Endothelial cell of umbilical vein (primary cell): ENCODE measurements around the gene TEX54. TPM values are rescaled to one million over a fixed set of nuclear protein-coding genes. Genes with fewer than 3 reads are reported as not detected.

ENCODE experiments used
- BruUV-seq: library from RNA; stranded (reverse); fragments of 400-500 nt; replicated peaks from 2 replicates; lab custom pipeline; 2021; lab: Mats Ljungman, UMichigan
- CTCF ChIA-PET: fragments of 300-600, 350-600 bp; sonication (Branson Sonifier 250); formaldehyde crosslinking; loops from one replicate; lab custom pipeline; 2021; ENCODE audit warnings: antibody characterized with exemption, inconsistent platforms; lab: Charles Lee
- POLR2A ChIA-PET: fragments of 300-600, 350-600 bp; sonication (Branson Sonifier 250); formaldehyde crosslinking; loops from one replicate; lab custom pipeline; 2021; ENCODE audit warnings: antibody characterized with exemption, inconsistent platforms; lab: Charles Lee
- DNase-seq: peaks from one replicate; pipeline ENCODE4 v3.0.0-alpha.2; 2011; ENCODE audit warnings: low read depth, low spot score
- FAIRE-seq: peaks from 2 replicates; lab custom pipeline; 2011; peaks lifted over from hg19 to GRCh38; lab: Jason Lieb, UNC
- H2AFZ ChIP-seq: 2 replicates; pipeline ENCODE4 v1.6.0; 2012; ENCODE audit warnings: low read depth, low read length, control low read depth, inconsistent platforms
- H3K27ac ChIP-seq: 2 replicates; pipeline ENCODE4 v1.5.1; 2011; ENCODE audit warnings: low read depth, mild to moderate bottlenecking, control low read depth, low read length, moderate library complexity; ENCODE audit not compliant: insufficient read depth
- H3K27me3 ChIP-seq, 2 experiments: 2 replicates each; pipeline versions ENCODE4 v1.6.0 to v1.6.1; 2011; ENCODE audit warnings: low read length in 2 of 2, mixed read lengths in 1 of 2; ENCODE audit not compliant: control insufficient read depth in 2 of 2, insufficient read depth in 2 of 2
- H3K36me3 ChIP-seq, 2 experiments: 2 replicates in 1 of 2; 3 replicates in 1 of 2; pipeline ENCODE4 v1.5.1; 2011; ENCODE audit warnings: low read length in 2 of 2, mild to moderate bottlenecking in 1 of 2, moderate library complexity in 1 of 2; ENCODE audit not compliant: control insufficient read depth in 2 of 2, insufficient read depth in 2 of 2; ENCODE audit errors: extremely low read depth in 1 of 2
- H3K4me1 ChIP-seq: 3 replicates; pipeline ENCODE4 v1.5.1; 2011; ENCODE audit warnings: mild to moderate bottlenecking, low read length; ENCODE audit not compliant: control insufficient read depth, insufficient read depth; ENCODE audit errors: extremely low read depth
- H3K4me2 ChIP-seq: 2 replicates; pipeline ENCODE4 v1.6.1; 2011; ENCODE audit warnings: low read length, control low read depth, mixed read lengths; ENCODE audit not compliant: insufficient read depth
- H3K4me3 ChIP-seq, 3 experiments: fragments of 200-600 bp in 1 of 3; sonication (generic), shearing (Covaris generic) in 1 of 3; replicated peaks in 1 of 3; 2 replicates each; pipeline ENCODE4 v1.5.1; 2011 to 2016; ENCODE audit warnings: control low read depth in 3 of 3, low read length in 3 of 3, mild to moderate bottlenecking in 2 of 3, inconsistent platforms in 1 of 3, low read depth in 1 of 3, moderate library complexity in 1 of 3; ENCODE audit not compliant: insufficient read depth in 1 of 3
- H3K79me2 ChIP-seq: 2 replicates; pipeline ENCODE4 v1.6.0; 2012; ENCODE audit warnings: low read length, inconsistent platforms; ENCODE audit not compliant: control insufficient read depth, insufficient read depth
- H3K9ac ChIP-seq: replicated peaks from 2 replicates; pipeline ENCODE3; 2011; ENCODE audit warnings: low read length, control low read depth; ENCODE audit not compliant: insufficient read depth; ENCODE audit errors: extremely low read depth
- H3K9me1 ChIP-seq: replicated peaks from 3 replicates; pipeline ENCODE4 v1.6.0; 2011; ENCODE audit warnings: mild to moderate bottlenecking, low read length; ENCODE audit not compliant: control insufficient read depth, insufficient read depth; ENCODE audit errors: extremely low read depth
- H3K9me3 ChIP-seq: replicated peaks from 2 replicates; pipeline ENCODE4 v1.5.1; 2012; ENCODE audit warnings: low read length, inconsistent platforms; ENCODE audit not compliant: control insufficient read depth, insufficient read depth
- H4K20me1 ChIP-seq: replicated peaks from 2 replicates; pipeline ENCODE3; 2011; ENCODE audit warnings: mild to moderate bottlenecking, low read length; ENCODE audit not compliant: control insufficient read depth, insufficient read depth; ENCODE audit errors: extremely low read depth
- EZH2 ChIP-seq: IDR thresholded peaks from 2 replicates; pipeline ENCODE4 v1.6.1; 2012; ENCODE audit warnings: borderline replicate concordance, low read depth, mild to moderate bottlenecking, moderate library complexity, low read length, inconsistent platforms; ENCODE audit not compliant: severe bottlenecking
- FOS ChIP-seq: IDR thresholded peaks from 2 replicates; pipeline ENCODE4 v1.6.1; 2011; ENCODE audit warnings: mild to moderate bottlenecking, low read length, moderate library complexity, borderline replicate concordance; ENCODE audit not compliant: insufficient read depth
- GATA2 ChIP-seq: IDR thresholded peaks from 2 replicates; pipeline ENCODE4 v1.7.0; 2011; ENCODE audit warnings: low read depth, mild to moderate bottlenecking, moderate library complexity, mixed read lengths, low read length; ENCODE audit not compliant: insufficient read length, insufficient read depth
- JUN ChIP-seq: IDR thresholded peaks from 2 replicates; pipeline ENCODE4 v1.6.1; 2011; ENCODE audit warnings: borderline replicate concordance, low read depth; ENCODE audit not compliant: insufficient read length, insufficient read depth
- MYC ChIP-seq: IDR thresholded peaks from one replicate; pipeline ENCODE4 v1.6.1; 2011; ENCODE audit warnings: mild to moderate bottlenecking, low read depth, low read length
- POLR2A ChIP-seq: IDR thresholded peaks from 2 replicates; pipeline ENCODE4 v1.6.1; 2012; ENCODE audit warnings: low read depth, mild to moderate bottlenecking, control low read depth, low read length
- POLR2AphosphoS5 ChIP-seq: IDR thresholded peaks from 2 replicates; pipeline ENCODE4 v1.6.1; 2012; ENCODE audit warnings: low read depth, mild to moderate bottlenecking, control low read depth, low read length, moderate library complexity; ENCODE audit not compliant: insufficient read depth
- dilution Hi-C: fragments of 300-500 bp; cut with MboI; formaldehyde crosslinking; loops from one replicate; pipeline ENCODE4 v1.15.0; 2019; ENCODE audit warnings: low sequenced_read_pairs; ENCODE audit not compliant: extremely low pct_ligation_motif_present
- intact Hi-C: fragments of 100-400 bp; cut with micrococcal nuclease; formaldehyde crosslinking; loops from one replicate; pipeline ENCODE4 v1.10.0; 2022
- polyA plus RNA-seq, 4 experiments: library from polyadenylated mRNA; depleted of rRNA in 3 of 4; stranded (reverse) in 3 of 4; unstranded in 1 of 4; fragments of >200 nt; gene quantifications; 2 replicates each; pipeline versions ENCODE4 v1.2.1 to v1.2.3, GENCODE V29; 2011 to 2012; ENCODE audit warnings: missing spikeins in 1 of 4
- total RNA-seq: library from RNA; stranded (reverse); gene quantifications from 2 replicates; pipeline ENCODE4 v1.2.3, GENCODE V29; 2021
- TF ChIP-seq, protein P1 (sequence below): IDR thresholded peaks from 2 replicates; pipeline ENCODE4 v1.6.1; 2011; ENCODE audit not compliant: insufficient read depth, insufficient read length
- TF ChIP-seq, protein P2 (sequence below), 2 donors: IDR thresholded peaks; 1 replicate in 1 of 2; 2 replicates in 1 of 2; pipeline ENCODE4 v1.5.1; 2011; ENCODE audit warnings: low read length in 2 of 2, mild to moderate bottlenecking in 2 of 2, moderate library complexity in 2 of 2, control low read depth in 1 of 2, inconsistent platforms in 1 of 2, low read depth in 1 of 2; ENCODE audit not compliant: insufficient read depth in 1 of 2; ENCODE audit errors: extremely low read depth in 1 of 2

The TEX54 gene
- total and polyA plus RNA-seq, 2 donors (not counting 3 experiments of a cell fraction or from before 2014, with no cell fraction given), result not detected

DNA sequence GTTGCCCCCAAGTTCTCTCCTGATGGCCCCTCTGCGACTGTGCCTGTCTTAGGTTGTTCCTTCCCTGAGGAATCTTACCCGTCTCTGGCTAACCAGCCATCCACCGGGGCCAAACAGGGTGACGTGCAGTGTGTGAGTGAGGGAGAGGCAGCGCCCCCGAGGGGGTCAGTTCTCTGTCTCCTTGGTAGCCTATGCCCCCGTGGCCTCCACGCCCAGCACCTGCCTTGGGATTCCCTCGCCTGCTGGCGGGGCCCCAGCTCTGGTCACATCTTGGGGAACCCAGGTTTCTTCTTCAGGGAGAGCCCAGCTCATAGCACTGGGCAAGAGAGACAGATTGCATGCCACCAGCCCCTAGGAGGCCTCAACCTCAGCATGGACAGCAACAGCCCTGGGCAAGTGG, 33.2 kb downstream of the TEX54 start:
- H3K9me1 ChIP-seq, result no peaks in the 10 kb centered on the region
- no TSS peak for BruUV-seq
- H3K27me3 ChIP-seq, result no peaks in the 10 kb centered on the region
- dilution Hi-C loops (no loop called here), intact Hi-C loops (no loop called here)
- POLR2A ChIA-PET, result no interaction called here
- H3K4me1 ChIP-seq, result peaks cover 10% of the 10 kb centered on the region
- CTCF ChIA-PET, result interaction anchor here (3.0 kb wide), 1 partner anchor 13 kb away, joined by 14 read pairs; the partner anchor contains the start of gene TMEM179B
- DNase-seq (no peak), FAIRE-seq (no peak)
- TF ChIP-seq FOS (no peak), EZH2 (no peak), JUN (no peak), POLR2AphosphoS5 (no peak), POLR2A (no peak), MYC (no peak), GATA2 (no peak)
- TF ChIP-seq, protein P1, sequence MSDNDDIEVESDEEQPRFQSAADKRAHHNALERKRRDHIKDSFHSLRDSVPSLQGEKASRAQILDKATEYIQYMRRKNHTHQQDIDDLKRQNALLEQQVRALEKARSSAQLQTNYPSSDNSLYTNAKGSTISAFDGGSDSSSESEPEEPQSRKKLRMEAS, result no peak
- TF ChIP-seq, protein P2, sequence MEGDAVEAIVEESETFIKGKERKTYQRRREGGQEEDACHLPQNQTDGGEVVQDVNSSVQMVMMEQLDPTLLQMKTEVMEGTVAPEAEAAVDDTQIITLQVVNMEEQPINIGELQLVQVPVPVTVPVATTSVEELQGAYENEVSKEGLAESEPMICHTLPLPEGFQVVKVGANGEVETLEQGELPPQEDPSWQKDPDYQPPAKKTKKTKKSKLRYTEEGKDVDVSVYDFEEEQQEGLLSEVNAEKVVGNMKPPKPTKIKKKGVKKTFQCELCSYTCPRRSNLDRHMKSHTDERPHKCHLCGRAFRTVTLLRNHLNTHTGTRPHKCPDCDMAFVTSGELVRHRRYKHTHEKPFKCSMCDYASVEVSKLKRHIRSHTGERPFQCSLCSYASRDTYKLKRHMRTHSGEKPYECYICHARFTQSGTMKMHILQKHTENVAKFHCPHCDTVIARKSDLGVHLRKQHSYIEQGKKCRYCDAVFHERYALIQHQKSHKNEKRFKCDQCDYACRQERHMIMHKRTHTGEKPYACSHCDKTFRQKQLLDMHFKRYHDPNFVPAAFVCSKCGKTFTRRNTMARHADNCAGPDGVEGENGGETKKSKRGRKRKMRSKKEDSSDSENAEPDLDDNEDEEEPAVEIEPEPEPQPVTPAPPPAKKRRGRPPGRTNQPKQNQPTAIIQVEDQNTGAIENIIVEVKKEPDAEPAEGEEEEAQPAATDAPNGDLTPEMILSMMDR (IDR thresholded peaks at IDR 0.05; ENCODE audit: extremely low read depth in 1 of 2, insufficient read depth in 1 of 2, low read depth in 1 of 2, low read length in 2 of 2), result no peak
- H3K4me2 ChIP-seq, result no peak overlapping the region
- H2AFZ ChIP-seq, result no peak overlapping the region
- H4K20me1 ChIP-seq, result no peaks in the 10 kb centered on the region
- H3K4me3 ChIP-seq, result no peak overlapping the region
- H3K36me3 ChIP-seq, result peaks cover 43 to 64% of the 10 kb centered on the region in 2 experiments
- H3K27ac ChIP-seq, result no peak overlapping the region
- no peak overlapping the region for H3K9ac ChIP-seq
- H3K79me2 ChIP-seq, result peaks cover 16% of the 10 kb centered on the region
- no peaks in the 10 kb centered on the region for H3K9me3 ChIP-seq
